Lower lobe of right lung (tissue), 2 donors: ENCODE data around the gene PLB1. TPM values are rescaled to one million over a fixed set of nuclear protein-coding genes. Genes with fewer than 3 reads are reported as not detected.

Experiments
- ATAC-seq, 2 donors: fragments of 200-7000 bp; cut with Tn5 transposase; one replicate each; pipeline ENCODE4 v1.9.1; 2020 to 2022; ENCODE audit warnings: mild to moderate bottlenecking in 2 of 2, moderate library complexity in 2 of 2
- DNase-seq: peaks from one replicate; pipeline ENCODE4 v3.0.0-alpha.2; 2020
- H3K27ac ChIP-seq: fragments of 200-600 bp; one replicate; pipeline ENCODE4 v1.8.0; 2022
- H3K27me3 ChIP-seq: fragments of 200-600 bp; one replicate; pipeline ENCODE4 v1.8.0; 2022; ENCODE audit warnings: low read depth
- H3K36me3 ChIP-seq: fragments of 200-600 bp; one replicate; pipeline ENCODE4 v1.8.0; 2022; ENCODE audit warnings: mild to moderate bottlenecking
- H3K4me1 ChIP-seq: fragments of 200-600 bp; one replicate; pipeline ENCODE4 v1.8.0; 2022
- H3K4me3 ChIP-seq: fragments of 200-600 bp; one replicate; pipeline ENCODE4 v1.8.0; 2022; ENCODE audit warnings: mild to moderate bottlenecking
- H3K9me3 ChIP-seq: fragments of 200-600 bp; one replicate; pipeline ENCODE4 v1.8.0; 2022
- CTCF ChIP-seq: fragments of 200-600 bp; IDR thresholded peaks from one replicate; pipeline ENCODE4 v1.8.0; 2022; ENCODE audit warnings: antibody characterized with exemption, mild to moderate bottlenecking
- intact Hi-C: fragments of 100-400 bp; cut with DNase I; formaldehyde crosslinking; loops from one replicate; pipeline ENCODE4 v1.11.0; 2022
- total RNA-seq: library from RNA; stranded (reverse); fragmentation: NEBNext Ultra II Directional; extraction: Animal tissue kit (Norgen Biotek cat#: 25700); gene quantifications from one replicate; pipeline ENCODE4 v1.2.1, GENCODE V29; 2021
- donor health status: DM: no; HTN: yes; CAD: no; lungs with severe emphysema.

PLB1 gene
- total RNA-seq, 1 donor from 2014 or later = 5.5 TPM

GRCh38 chr2:28522481-28522880 lies 26.6 kb downstream of the PLB1 start:
- H3K4me3 ChIP-seq = no peak overlapping the region
- no peaks in the 10 kb centered on the region for H3K9me3 ChIP-seq
- H3K27ac ChIP-seq = no peak overlapping the region
- no peak for ATAC-seq
- H3K4me1 ChIP-seq = no peaks in the 10 kb centered on the region
- peaks cover 10% of the 10 kb centered on the region for H3K27me3 ChIP-seq
- no peak for TF ChIP-seq CTCF
- no peak for DNase-seq
- intact Hi-C loops = no loop called here
- no peaks in the 10 kb centered on the region for H3K36me3 ChIP-seq

- no peak for TF ChIP-seq CTCF
- Histone ChIP-seq H3K9me3 (no peaks in the 10 kb centered on the region), H3K36me3 (no peaks in the 10 kb centered on the region), H3K27me3 (peaks cover 10% of the 10 kb centered on the region), H3K4me3 (no peak overlapping the region), H3K27ac (no peak overlapping the region), H3K4me1 (no peaks in the 10 kb centered on the region)
- intact Hi-C loops = no loop called here
- ATAC-seq (no peak), DNase-seq (no peak)
Measured at GRCh38 chr2:28523902-28524301, 28.0 kb downstream of the PLB1 start.

GRCh38 chr2:28525481-28525880 lies 29.6 kb downstream of the PLB1 start:
- DNase-seq = no peak
- intact Hi-C loops = no loop called here
- TF ChIP-seq CTCF = no peak
- Histone ChIP-seq H3K4me3 (no peak overlapping the region), H3K27me3 (peaks cover 10% of the 10 kb centered on the region), H3K27ac (no peak overlapping the region), H3K4me1 (no peaks in the 10 kb centered on the region), H3K36me3 (no peaks in the 10 kb centered on the region), H3K9me3 (no peaks in the 10 kb centered on the region)
- ATAC-seq = no peak

GRCh38 chr2:28526527-28527132 lies 30.8 kb downstream of the PLB1 start:
- DNase-seq = no peak
- peaks cover 10% of the 10 kb centered on the region for H3K27me3 ChIP-seq
- ATAC-seq = no peak
- intact Hi-C loops = no loop called here
- H3K4me3 ChIP-seq = no peak overlapping the region
- H3K9me3 ChIP-seq = no peaks in the 10 kb centered on the region
- no peak for TF ChIP-seq CTCF
- no peaks in the 10 kb centered on the region for H3K36me3 ChIP-seq
- H3K4me1 ChIP-seq = no peaks in the 10 kb centered on the region
- H3K27ac ChIP-seq = no peak overlapping the region

- no peak for TF ChIP-seq CTCF
- Histone ChIP-seq H3K27me3 (peaks cover 10% of the 10 kb centered on the region), H3K9me3 (no peaks in the 10 kb centered on the region), H3K4me1 (no peaks in the 10 kb centered on the region), H3K4me3 (no peak overlapping the region), H3K27ac (no peak overlapping the region), H3K36me3 (no peaks in the 10 kb centered on the region)
- intact Hi-C loops = no loop called here
- ATAC-seq (no peak), DNase-seq (no peak)
Measured at GRCh38 chr2:28527196-28527595, 31.3 kb downstream of the PLB1 start.
